ENCODE results near the gene SOX6.

Gene SOX6

GRCh38 chr11:15957234-15957633 is 399.1 kb downstream of the SOX6 start:
- no peak for DNase-seq (ENCODE audit: low spot score)

GRCh38 chr11:15956302-15956701 is 400.0 kb downstream of the SOX6 start:
- no peak for DNase-seq (ENCODE audit: low spot score)

GRCh38 chr11:15955595-15955994 is 400.8 kb downstream of the SOX6 start:
- no peak for DNase-seq (ENCODE audit: low spot score)

GRCh38 chr11:15947681-15948648 is 408.4 kb downstream of the SOX6 start:
- DNase-seq (ENCODE audit: low spot score): no peak

DNA sequence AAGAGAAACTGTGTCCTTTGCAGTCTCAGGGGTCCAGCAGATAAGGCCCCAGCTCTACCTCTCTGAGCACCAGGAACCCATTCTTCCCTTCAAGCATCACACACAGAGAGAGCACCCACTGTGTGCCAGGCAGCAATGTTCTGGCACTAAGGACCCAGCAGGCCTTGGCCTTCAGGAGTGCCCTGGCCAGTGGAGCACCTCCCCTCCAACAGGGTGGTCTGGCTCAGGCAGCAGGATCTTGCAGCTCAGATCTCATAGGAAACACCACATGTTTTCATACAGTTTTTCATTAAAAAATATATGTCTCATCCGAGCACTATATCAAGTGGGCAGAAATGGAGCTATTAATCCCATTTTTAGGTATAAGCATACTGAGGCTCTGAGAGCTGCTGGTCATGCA is 410.6 kb downstream of the SOX6 start:
- DNase-seq (ENCODE audit: low spot score): no peak

GRCh38 chr11:15944460-15944859 is 411.9 kb downstream of the SOX6 start:
- no peak for DNase-seq (ENCODE audit: low spot score)

- DNase-seq (ENCODE audit: low spot score): no peak
These were observed 412.7 kb downstream of the SOX6 start for GRCh38 chr11:15943418-15944197.

DNA sequence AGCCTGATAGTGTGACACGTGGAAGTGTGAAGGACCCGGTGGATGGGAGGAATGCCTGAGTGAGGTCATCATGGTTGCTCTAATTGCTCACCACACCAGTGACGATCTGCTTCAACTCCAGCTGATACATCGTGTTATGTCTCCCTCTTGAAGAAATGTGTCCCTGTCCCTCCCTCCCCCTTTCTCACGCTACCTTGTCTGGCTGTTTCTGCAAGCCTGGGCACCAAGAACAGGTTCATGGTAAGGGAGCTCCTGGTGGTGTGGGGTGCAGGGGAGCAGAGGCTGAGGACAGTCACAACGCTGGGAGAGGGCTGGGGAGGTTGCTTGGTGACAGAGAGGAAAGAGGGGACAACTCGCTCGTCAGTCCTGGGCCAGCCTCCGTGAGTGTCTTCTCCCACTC is 413.4 kb downstream of the SOX6 start:
- DNase-seq (ENCODE audit: low spot score): no peak

GRCh38 chr11:15942126-15942525 is 414.2 kb downstream of the SOX6 start:
- DNase-seq (ENCODE audit: low spot score): no peak

- no peak for DNase-seq (ENCODE audit: low spot score)
These were observed 415.1 kb downstream of the SOX6 start for GRCh38 chr11:15941206-15941770.

DNA sequence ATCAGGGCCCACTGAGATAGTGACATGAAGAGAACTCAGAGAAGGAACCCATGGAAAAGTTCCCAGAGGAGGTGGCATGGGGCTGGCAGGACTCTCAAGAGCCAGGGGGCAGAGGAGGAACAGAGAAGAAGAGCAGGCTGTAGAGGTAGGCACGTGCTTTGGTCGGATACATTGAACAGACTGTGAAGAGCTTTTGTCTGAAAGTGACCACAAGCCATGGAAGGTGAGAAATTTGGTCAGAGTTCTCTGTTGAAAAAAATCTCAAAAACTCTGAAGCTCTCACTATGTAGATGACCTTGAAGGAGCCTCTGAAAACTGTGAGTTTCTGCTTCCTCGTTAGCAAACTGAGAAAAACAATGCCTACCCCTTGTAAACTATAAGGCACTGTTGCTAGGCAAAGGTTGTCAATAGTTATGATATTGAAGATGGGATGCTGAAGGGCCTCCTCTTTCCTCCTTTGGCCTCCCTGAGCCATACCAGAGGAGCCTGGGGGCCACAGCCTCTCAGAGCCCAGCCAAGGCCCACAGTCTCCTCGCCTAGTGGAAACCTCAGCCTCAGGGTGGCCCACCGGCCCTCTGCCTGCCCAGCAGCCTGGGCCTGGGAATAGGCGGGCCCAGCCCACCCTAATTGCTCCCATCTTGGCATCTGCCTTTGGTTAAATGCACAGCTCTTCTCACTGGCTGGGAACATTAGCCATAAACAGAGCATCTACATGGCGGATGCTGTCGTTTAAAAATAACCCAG is 415.7 kb downstream of the SOX6 start:
- DNase-seq (ENCODE audit: low spot score): no peak

- DNase-seq (ENCODE audit: low spot score): no peak
These were observed 417.4 kb downstream of the SOX6 start for GRCh38 chr11:15938983-15939382.

- DNase-seq (ENCODE audit: low spot score): no peak
These were observed 418.2 kb downstream of the SOX6 start for GRCh38 chr11:15938121-15938611.

DNA sequence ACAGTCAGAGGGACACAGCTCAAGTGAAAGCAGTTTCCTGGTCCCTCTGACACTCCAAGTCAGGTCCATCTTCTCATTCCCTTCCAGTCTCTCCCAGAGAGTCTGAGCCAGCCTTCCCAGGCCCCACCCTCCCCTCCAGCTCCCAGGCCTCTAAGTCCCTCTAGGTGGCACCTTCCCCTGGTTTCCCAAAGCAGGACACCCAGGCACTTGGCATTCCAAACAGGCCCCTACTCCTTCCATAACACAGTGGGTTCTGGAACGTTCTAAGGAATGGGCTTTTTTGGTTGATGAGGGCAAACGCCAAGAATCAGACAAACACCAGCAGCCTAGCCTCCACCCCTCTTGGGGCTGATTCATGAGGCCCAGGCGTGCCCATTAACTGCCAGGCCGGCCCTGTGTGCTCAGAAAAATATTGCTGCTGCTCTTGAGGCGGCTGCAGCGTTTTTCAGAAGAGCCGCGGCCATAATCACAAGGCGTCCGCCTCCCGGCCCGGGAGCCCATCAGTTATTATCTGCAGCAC is 418.7 kb downstream of the SOX6 start:
- no peak for DNase-seq (ENCODE audit: low spot score)

- DNase-seq (ENCODE audit: low spot score): no peak
These were observed 420.3 kb downstream of the SOX6 start for GRCh38 chr11:15936011-15936410.

- DNase-seq (ENCODE audit: low spot score): no peak
These were observed 421.0 kb downstream of the SOX6 start for GRCh38 chr11:15935373-15935772.

GRCh38 chr11:15933886-15934625 is 422.3 kb downstream of the SOX6 start:
- DNase-seq (ENCODE audit: low spot score): no peak

DNA sequence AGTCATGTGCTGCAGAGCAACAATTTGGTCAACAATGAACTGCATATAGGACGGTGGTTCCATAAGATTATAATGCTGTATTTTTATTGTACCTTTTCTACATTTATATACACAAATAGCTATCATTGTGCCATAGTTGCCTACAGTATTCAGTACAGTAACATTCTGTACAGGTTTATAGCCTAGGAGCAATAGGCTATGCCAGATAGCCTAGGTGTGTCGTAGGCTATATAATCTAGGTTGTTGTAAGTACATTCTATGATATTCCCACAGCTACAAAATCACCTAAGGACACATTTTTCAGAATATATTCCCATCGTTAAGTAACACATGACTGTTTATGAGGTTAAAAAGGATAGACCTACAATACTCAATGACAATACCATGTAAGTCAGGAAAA is 423.9 kb downstream of the SOX6 start:
- DNase-seq (ENCODE audit: low spot score): no peak

GRCh38 chr11:15931497-15931896 is 424.8 kb downstream of the SOX6 start:
- no peak for DNase-seq (ENCODE audit: low spot score)

DNA sequence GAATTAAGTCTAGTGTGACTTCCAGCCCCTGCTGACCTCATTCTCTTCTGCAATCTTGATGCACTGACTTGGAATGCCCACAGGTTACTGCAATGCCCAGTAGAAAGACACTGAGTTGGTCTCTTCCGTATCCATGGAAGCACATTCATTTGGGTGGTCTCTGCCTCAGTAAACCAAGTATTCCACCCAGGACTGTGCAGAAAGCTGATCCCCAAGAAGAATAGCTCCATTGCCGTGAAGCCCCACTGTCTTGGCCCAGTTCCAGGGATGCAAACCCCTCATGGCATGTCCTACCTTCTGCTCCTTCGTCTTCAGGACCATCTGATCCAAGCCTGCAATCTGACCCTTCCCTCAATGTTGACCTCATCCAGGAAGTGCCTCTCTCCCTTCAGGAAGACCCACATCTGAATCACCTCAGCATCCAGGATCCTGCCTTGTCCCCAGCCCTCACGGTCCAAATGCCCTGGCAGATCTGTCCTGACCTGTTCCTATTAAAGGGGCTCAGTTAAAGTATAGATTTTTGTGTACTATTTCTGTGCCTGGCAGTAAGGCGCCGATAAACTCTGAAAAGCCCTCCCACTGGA is 425.8 kb downstream of the SOX6 start:
- no peak for DNase-seq (ENCODE audit: low spot score)

Data from CD4-positive, alpha-beta T cell treated with Interleukin-2 at 100 ng/mL for 4 hours (primary cell).